Skin epidermis (tissue), 12 donors: ENCODE measurements around the gene RACK1.
"Not testable (repeated sequence)": the region's sequence is repeated elsewhere in the genome, so short reads cannot be mapped to it uniquely, and the experiment has no call there.

ENCODE experiments used
- H3K27ac ChIP-seq, 21 experiments: fragments of 200-600 bp; sonication (generic) in 11 of 21; one replicate each; pipeline ENCODE4 v1.5.0; 2020; ENCODE audit warnings: mild to moderate bottlenecking in 3 of 21, inconsistent platforms in 2 of 21, moderate library complexity in 2 of 21
- H3K4me3 ChIP-seq, 7 experiments: fragments of 200-600 bp; sonication (generic) in 2 of 7; one replicate each; pipeline ENCODE4 v1.5.0; 2020; ENCODE audit warnings: inconsistent platforms in 2 of 7, mild to moderate bottlenecking in 2 of 7, moderate library complexity in 1 of 7

The RACK1 gene

DNA sequence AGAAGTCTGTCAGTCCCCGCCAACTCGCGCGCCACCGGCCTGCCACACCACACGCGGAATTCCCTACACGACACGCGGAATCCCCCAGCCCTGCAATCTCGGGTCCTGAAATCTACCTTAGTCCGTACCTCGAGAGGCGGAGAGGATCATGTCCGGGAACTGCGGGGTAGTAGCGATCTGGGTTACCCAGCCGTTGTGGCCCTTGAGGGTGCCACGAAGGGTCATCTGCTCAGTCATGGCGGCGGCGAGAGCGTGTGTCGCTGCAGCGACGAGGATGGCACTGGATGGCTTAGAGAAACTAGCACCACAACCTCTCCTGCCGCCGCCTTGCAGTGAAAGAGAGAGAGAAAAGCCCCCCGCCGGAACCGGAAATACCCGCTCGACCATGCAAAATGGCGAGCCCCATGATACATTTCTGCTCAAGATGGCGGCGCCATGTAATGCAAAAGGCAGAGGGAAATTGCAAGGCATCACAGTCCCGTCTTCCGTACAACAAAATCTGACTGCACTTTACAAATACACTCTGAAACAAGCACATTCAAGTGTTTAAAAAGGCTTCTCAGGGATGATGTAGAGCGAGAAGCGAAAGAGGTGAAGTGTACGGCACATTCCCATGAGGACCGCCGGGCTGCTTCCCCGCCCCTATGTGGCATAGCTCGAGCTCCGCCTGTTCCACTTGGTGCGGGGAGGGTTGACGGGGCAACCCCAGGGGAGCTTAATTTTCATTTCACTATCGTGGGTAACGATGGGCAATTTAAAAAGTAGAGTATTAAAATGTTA lies at the start of gene RACK1:
RACK1 (minus strand) TSS at position 343 of the 780 bp plus-strand sequence; CDS start at position 237, 106 bp downstream.
- peak within 1 kb of the TSS; percentile 50 to 98 (median 93) for H3K27ac ChIP-seq

DNA sequence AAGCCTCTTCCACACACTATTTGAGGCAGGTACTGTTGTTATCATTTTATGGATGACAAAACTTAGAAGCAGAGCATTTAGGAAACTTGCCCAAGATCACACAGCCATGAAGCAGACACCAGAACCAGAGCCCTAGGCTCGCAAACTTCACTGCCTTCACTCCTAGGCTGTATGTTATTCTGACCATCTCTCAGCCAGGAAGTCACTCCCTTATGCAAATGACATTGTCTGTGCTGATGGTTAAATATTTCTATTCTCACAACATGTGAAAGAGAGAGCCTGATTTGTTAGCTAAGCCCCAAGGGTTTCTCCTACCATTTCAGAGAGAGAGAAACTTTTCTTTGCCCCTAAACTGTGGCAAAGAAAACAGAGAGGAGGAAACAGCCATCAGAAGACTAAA lies 43.6 kb upstream of the RACK1 start:
- H3K4me3 ChIP-seq, H3K27ac ChIP-seq: not testable (repeated sequence)

More for the DNA sequence above, at the start of gene RACK1:
- H3K4me3 ChIP-seq = peak within 1 kb of the TSS; percentile 53 to 89 (median 73)

DNA sequence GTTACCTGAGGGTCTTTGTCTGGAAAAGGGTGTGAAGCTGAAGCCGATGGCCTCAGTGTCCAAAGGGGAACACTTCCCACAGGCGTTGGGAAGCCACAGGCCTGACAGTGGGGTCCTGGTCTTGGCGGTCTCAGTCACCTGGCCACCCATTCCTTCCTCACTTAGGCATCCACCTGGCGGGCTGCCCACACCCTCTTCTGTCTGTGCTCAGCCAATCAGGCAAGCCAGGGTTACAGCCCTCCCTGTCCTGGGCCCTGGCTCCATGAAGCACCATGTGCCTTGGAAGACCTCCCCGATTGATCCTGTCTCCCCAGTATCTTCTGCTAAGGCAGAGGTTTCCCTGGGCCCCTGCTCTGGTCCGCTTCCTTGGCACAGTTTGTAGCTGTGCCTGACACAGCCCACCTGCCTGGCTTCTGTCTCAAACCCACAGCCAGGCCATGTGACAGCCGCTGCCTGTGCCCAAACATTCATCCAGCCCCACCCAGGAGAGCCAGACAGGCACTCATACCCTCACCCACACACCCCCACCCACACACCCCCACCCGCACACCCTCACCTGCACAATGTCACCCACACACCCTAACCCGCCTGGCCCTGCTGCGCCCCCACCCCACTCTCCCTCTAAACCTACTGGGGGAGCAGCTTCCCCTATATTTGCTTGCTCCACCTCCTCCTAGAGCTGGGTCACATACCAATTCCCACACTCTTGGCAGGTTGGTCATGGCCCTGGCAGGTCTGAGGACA lies 42.4 kb upstream of the RACK1 start:
- H3K4me3 ChIP-seq, H3K27ac ChIP-seq: not testable (repeated sequence)

DNA sequence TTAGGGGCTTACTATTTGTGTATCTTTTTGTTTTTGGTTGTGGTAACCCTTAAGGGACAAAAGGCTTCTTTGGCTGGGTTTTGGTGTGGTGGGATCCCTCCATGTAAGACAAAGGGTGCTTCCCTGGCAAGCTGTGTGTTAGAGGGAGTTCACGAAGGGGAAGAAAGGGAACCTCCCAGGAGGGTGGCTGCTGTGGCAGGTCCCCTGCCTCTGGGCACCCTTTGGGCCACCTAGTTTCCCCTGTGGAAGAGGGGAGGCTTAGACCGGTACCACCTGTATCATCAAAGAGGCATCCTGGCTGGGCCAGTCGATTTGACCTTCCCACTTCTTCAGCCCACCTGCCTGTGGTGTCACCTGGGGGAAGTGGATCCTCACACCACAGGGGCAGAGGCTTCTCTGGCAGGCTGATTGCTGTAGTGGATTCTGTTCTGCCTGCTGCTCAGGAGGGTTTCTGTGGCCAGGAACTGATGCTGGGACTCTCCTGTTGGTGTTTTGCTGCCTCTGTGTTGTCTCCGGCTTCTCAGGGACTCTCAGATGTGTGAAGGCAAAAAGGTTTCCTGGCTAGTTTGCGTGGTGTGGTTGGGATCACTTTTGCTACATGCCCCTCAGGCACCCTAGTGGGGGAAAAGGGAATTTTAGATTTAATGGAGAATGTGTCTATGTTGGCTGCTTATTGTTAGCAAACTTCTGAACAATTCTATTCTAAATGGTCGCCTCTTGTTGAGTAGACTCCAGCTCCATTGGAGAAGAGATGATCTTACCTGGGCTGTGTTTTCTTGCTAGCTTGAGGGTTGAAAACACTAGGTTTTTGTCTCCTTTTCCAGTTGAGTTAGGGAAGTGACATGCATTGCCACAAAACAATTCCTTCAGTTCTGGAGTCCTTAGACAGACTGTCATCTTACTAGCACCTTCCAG lies 40.4 kb upstream of the RACK1 start:
- H3K27ac ChIP-seq, H3K4me3 ChIP-seq: not testable (repeated sequence)

DNA sequence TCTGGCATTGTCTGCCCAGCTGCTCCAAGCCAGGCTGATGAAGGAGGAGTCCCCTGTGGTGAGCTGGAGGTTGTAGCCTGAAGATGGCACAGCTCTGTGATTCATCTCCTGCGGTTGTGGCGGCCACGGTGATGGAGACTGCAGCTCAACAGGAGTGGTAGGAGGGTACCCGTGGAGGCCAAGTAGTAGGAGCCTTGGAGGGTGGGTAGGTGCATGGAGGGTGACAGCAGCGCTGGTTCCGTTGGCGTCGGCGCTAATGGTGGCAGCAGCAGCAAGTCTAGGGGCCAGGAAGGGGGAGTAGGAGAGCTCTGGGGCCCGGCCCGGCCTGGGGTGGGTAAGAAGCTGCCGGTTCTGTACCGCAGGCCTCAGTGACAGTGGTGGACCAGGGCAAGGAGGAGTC lies 39.6 kb upstream of the RACK1 start:
- Histone ChIP-seq H3K27ac (no peak overlapping the region), H3K4me3 (no peak overlapping the region)

DNA sequence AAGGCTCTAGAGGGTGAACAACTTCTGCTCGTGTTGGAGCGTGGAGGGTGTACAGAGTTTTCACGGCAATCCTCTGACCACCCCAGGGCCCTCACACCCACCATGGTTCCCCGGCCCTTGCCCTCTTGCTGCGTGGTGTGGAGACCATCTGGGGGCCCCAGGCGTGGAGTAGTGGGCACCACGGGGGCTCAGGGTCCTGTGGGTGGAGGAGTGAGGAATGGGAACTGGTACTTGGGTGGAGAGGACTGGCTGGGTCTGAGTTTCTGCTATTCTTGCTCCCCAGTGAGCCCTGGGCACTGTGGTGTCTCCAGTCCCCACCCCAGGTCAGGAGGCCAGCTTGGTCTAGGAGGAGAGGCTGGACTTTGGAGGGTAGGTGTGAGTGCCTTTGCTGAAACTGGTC lies 39.2 kb upstream of the RACK1 start:
- Histone ChIP-seq H3K27ac (no peak overlapping the region), H3K4me3 (no peak overlapping the region)

DNA sequence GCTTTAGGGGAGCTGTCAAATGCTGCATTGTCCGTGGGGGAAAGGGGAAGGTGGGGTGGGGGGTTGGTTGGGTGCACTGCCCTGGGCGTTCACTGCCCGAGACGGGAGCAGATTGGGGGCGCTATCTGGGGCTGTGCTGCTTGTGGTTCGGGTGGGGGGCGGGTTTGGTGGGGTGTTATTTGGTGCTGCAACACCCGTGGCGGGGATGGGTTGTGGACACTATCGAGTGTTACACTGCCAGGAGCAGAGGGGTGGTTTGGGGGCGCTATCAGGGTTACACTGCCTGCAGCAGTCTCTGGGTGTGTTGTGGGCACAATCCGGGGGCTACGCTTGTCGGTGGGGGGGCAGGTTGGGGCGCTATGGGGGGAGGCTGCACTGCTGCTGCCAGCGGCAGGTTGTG lies 38.7 kb upstream of the RACK1 start:
- H3K4me3 ChIP-seq, H3K27ac ChIP-seq: not testable (repeated sequence)

DNA sequence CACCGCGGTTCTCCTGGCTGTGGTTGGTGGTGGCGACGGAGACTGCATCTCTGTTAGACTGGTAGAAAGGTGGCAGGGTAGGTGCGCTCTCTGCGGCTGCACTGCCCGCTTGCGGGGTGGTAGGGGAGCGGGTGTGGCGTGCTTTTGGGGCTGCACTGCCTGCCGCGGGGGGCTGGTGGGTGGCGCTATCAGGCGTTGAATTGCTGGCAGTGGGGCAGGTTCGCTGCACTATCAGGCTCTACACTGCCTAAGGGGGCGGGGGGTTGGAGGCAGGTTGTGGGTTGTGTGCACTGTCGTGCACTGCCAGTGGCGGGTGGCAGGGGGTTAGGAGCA lies 38.2 kb upstream of the RACK1 start:
- Histone ChIP-seq H3K27ac (no peak overlapping the region), H3K4me3 (no peak overlapping the region)

DNA sequence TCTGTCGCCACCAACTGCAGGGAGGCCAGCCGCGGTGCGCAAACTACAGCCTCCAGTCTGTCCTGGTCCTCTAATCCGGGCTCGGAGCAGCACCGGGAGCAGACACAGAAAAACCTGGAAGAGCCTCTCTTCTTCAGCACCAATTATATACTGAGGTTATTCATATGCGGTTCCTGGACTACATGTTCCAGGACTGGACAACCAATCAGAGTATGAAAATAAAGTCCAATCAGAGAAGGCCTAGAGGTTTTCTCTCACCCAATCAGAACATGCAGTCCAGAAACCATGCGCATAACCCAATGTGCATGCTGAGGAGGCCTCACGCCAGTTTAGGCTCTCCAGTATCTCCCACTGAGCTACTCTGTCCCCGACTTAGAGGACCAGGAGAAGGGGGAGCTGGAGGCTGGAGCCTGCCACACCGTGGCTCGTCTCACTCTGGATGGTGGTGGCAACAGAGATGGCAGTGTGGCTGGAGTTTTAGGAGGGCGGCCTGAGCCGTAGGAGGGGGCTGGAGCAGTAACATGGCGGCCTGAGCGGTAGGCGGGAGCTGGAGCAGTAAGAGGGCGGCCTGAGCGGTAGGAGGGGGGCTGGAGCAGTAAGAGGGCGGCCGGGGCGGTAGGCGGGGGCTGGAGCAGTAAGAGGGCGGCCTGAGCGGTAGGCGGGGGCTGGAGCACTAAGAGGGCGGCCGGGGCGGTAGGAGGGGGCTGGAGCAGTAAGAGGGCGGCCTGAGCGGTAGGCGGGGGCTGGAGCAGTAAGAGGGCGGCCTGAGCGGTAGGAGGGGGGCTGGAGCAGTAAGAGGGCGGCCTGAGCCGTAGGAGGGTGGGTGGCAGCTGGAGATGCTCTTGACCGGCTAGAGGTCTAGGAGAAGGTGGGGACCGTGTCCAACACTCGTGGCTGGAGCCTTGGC lies 37.6 kb upstream of the RACK1 start:
- H3K4me3 ChIP-seq = no peak overlapping the region

DNA sequence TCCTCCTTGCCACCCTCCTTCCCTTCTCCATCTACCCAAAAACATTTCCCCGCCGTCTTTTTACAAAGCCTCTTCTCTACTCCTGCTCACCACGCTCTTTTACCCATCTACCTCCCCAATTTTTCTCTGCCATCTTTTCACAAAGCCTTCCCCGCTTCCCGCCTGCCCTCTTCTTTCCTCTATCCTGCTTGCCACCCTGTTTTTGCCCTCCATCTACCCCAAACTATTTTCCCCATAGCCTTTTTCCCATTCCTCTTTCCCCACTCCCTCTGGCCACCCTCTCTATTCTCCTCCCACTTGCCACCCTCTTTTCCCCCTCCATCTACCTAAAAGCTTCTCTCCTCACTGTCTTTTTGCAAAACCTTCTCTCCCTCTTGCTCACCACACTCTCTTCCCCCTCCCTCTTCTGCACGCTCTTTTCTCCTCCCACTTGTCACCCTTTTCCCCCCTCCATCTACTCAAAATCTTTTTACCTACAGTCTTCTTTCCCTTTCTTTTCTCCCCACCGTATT lies 36.6 kb upstream of the RACK1 start:
- H3K4me3 ChIP-seq = no peak overlapping the region
- H3K27ac ChIP-seq = no peak overlapping the region

More for the DNA sequence above, 37.6 kb upstream of the RACK1 start:
- no peak overlapping the region for H3K27ac ChIP-seq

DNA sequence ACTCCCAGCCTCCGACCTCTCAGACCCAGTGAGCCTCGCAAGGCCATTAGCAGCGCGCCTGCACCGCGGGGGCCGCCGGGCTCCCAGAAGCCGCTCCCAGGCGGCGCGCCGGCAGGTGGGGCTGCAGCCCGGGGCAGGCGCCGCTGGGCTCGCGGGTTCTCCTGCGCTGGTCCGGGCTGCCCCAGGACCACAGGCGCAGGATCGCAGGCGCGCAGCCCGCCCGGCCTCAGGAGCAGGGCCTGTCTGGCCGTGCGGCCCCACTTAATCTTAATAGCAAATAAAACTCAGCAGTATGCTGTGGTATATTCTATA lies 29.7 kb upstream of the RACK1 start:
- not testable (repeated sequence) for H3K27ac ChIP-seq, H3K4me3 ChIP-seq

DNA sequence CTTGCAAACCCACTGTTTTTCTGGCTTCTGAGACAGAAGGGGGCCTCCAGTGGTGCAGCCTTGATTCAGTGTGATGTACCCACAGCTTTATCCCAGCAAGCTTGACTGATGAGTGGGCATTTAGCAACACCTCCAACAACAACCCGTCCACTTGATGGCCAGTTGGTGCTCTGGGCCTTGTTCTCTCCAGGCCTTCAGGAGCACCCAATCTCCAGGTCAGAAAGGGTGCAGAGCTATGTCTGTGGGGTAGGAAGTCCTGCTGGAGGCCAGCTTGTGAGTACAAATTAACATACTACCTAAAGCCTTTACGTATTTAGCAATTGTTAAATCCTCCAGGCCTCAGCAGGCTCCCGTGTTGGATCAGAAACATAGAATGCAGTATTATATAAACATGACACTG lies 27.4 kb upstream of the RACK1 start:
- no peak overlapping the region for H3K27ac ChIP-seq
- no peak overlapping the region for H3K4me3 ChIP-seq

DNA sequence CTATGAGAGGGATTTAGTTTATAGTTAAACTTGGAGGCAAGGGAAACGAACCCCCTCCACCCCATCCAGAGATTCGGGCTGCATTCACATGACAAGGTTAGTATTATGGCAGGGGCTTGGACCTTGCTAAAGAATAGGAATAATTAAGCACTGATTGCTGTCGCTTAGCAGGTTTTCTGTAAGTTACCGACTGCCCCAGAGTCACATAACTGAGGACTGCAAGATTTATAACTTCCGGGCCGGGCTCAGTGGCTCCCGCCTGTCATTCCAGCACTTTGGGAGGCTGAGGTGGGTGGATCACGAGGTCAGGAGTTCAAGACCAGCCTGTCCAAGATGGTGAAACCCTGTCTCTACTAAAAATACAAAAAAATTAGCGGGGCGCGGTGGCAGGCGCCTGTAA lies 24.2 kb upstream of the RACK1 start:
- not testable (repeated sequence) for H3K27ac ChIP-seq, H3K4me3 ChIP-seq

DNA sequence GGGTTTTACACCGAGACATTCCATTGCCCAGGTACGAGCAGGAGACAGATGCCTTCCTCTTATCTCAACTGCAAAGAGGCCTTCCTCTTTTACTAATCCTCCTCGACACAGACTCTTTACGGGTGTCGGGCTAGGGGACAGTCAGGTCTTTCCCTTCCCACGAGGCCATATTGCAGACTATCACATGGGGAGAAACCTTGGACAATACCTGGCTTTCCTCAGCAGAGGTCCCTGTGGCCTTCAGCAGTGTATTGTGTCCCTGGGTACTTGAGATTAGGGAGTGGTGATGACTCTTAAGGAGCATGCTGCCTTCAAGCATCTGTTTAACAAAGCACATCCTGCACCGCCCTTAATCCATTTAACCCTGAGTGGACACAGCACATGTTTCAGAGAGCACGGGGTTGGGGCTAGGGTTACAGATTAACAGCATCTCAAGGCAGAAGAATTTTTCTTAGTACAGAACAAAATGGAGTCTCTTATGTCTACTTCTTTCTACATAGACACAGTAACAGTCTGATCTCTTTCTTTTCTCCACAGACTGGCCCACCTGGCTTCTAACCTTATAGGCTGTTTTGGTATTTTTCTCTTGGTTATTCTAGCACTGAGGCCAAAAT lies 23.7 kb upstream of the RACK1 start:
- H3K27ac ChIP-seq, H3K4me3 ChIP-seq: not testable (repeated sequence)

DNA sequence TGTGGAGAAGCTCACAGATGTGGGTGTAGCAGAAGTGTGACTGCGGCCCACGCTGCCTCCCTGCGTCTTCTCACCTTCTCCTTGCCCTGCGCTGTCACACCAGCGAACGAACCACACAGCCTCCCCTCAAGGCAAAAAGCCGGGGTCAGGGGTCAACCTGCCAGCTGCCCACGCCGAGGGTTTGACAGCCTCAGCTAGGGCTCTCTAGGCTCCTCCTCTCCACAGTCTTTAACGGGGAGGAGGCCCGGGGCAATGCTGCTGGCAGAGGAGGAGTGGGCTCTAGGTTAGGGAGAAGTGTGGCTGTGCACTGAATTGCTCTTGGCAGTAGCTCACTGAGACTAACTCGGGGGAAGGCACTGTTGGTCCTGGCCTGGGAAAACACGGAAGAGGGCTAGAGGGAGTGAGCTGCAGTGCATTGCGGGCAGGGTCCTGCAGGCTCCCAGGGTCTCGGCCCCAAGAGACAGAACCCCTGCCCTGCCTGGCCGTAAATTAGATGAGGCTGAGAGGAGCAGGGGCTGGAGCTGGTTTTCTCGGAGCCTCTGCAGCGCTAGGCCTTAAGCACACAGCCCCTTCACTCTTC lies 21.5 kb upstream of the RACK1 start:
- Histone ChIP-seq H3K27ac (no peak overlapping the region), H3K4me3 (no peak overlapping the region)

DNA sequence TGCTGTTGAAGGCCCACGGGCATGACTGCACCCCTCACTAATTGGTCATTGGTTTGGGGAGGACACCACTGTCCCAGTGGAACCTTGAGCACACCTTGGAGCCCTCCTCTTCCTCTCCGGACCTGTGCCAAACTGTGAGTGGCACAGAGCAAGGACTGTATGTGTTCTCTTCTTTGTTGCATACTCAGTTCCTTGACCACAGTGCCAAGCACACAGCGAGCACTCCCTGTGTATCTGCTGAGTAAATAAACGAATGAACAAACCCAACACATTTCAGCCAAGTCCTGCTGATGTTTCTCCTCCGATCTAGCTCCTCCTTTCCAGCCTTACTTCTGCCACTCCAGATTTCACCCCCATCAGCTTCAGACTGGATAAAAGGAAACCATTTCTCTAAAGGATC lies 19.9 kb upstream of the RACK1 start:
- H3K27ac ChIP-seq = no peak overlapping the region
- no peak overlapping the region for H3K4me3 ChIP-seq

DNA sequence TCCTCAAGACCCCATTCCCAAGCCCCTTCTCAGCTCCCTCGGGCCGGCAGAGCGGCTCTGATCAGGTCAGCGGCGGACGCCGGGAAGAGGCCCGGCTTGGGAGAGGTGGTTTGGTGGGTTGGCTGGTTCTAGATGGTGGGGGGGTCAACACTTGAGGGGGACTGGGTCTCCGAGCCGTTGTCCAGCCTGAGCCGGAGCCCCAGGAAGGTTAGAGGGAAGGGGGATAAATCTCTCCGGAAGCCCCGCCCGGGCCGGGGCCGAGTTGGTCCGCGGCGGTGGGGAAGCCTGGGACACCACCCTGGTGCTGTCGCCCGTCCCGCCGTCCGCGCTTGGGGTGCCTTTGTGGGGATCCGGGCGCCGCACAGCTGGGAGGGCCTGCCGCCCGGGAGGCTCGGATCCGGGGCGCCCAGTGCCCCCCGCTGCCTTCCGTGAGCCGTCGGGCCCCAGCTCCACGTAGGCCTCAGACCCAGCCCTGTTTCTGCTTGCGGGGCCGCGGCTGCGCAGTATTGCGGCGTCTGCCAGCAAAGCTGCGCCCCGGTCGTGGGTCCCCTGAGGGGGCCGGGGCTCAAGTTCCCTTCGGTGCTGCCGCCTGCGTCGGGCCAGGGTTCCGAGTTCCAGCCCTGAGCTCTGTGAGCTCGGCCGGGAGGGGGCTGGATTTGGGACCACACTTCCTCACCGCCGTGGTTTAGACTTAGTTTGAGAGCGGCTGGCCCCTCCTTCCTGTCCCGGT lies 17.8 kb upstream of the RACK1 start:
- H3K27ac ChIP-seq = peak overlapping the region; percentile 95 to 100 (median 100)
- peak overlapping the region; percentile 76 to 91 (median 88) for H3K4me3 ChIP-seq
